ENCODE measurements around the gene KLK10. TPM values are rescaled to one million over a fixed set of nuclear protein-coding genes. Genes with fewer than 3 reads are reported as not detected.

KLK10 gene
- total RNA-seq, 1 experiment from 2014 or later = 28.0 TPM

DNA sequence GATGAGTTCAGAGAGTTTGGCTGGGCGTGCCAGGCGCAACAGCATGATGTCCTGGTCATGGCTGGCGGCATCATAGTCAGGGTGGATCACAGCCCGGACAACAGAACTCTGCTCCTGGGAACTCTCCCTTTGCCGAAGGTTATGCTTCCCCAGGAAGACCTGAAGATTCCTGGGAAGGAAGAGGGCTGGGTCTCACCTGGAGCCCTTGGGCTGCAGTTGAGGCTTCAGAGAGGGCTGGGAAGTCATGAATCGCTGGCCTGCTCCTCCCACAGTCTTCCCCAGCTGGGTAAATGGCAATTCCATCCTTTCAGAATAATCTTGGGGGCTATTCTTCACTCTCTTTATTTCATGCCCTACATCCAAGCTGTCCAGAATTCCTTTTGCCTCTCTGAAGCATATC is 56.1 kb downstream of the KLK10 start:
- Histone ChIP-seq H4K20me1 (ENCODE audit: insufficient read depth) (peaks cover 4% of the 10 kb centered on the region; the same call in 1 of the 2 replicates), H3K36me3 (ENCODE audit: low read depth) (peaks cover 49% of the 10 kb centered on the region), H3K4me1 (replicated peaks; ENCODE audit: insufficient read depth) (peaks cover 24% of the 10 kb centered on the region), H3K9me2 (ENCODE audit: insufficient read depth) (no peaks in the 10 kb centered on the region), H3K27ac (no peak overlapping the region), H3K9me3 (ENCODE audit: insufficient read depth, low read depth) (no peaks in the 10 kb centered on the region), H3K79me2 (ENCODE audit: low read depth) (peaks cover 47% of the 10 kb centered on the region), H3K4me3 (no peak overlapping the region), H3K4me2 (no peak overlapping the region), H3F3A (ENCODE audit: insufficient read depth, low read depth) (peaks cover 62% of the 10 kb centered on the region), H3K27me3 (ENCODE audit: insufficient read depth, low read depth) (no peaks in the 10 kb centered on the region), H2AFZ (no peak overlapping the region)
- TF ChIP-seq, protein P1, sequence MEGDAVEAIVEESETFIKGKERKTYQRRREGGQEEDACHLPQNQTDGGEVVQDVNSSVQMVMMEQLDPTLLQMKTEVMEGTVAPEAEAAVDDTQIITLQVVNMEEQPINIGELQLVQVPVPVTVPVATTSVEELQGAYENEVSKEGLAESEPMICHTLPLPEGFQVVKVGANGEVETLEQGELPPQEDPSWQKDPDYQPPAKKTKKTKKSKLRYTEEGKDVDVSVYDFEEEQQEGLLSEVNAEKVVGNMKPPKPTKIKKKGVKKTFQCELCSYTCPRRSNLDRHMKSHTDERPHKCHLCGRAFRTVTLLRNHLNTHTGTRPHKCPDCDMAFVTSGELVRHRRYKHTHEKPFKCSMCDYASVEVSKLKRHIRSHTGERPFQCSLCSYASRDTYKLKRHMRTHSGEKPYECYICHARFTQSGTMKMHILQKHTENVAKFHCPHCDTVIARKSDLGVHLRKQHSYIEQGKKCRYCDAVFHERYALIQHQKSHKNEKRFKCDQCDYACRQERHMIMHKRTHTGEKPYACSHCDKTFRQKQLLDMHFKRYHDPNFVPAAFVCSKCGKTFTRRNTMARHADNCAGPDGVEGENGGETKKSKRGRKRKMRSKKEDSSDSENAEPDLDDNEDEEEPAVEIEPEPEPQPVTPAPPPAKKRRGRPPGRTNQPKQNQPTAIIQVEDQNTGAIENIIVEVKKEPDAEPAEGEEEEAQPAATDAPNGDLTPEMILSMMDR (conservative IDR thresholded peaks at IDR 0.05) = no peak
- TF ChIP-seq EZH2 (IDR thresholded peaks at IDR 0.05; ENCODE audit: low read depth) = no peak
- DNase-seq = no peak
- ChIA-PET CTCF (no interaction called here), POLR2A (ENCODE audit: unreplicated experiment) (no interaction called here)
- BruUV-seq (replicated peaks) = no TSS peak
- intact Hi-C loops (cut with micrococcal nuclease; ENCODE audit: unreplicated experiment) = no loop called here

Other genes starting within 250 kb of the KLK10 start
- gene GPR32, start 249.2 kb downstream of the KLK10 start, total RNA-seq (2021) = not detected in 2 replicates
- gene ACP4, start 229.3 kb downstream of the KLK10 start, total RNA-seq (2021) = not detected in 2 replicates
- not detected in 2 replicates for gene KLK1, start 195.9 kb downstream of the KLK10 start, total RNA-seq (2021)
- not detected in 2 replicates for gene KLK15, start 186.1 kb downstream of the KLK10 start, total RNA-seq (2021)
- gene KLK3, start 164.8 kb downstream of the KLK10 start, total RNA-seq (2021) = not detected in 2 replicates
- gene KLK2, start 146.3 kb downstream of the KLK10 start, total RNA-seq (2021) = not detected in 2 replicates
- gene KLK4, start 108.3 kb downstream of the KLK10 start, total RNA-seq (2021) = not detected in 2 replicates
- gene KLK5, start 66.7 kb downstream of the KLK10 start, total RNA-seq (2021) = 405 and 412 TPM in 2 replicates
- 490 and 581 TPM in 2 replicates for gene KLK6, start 50.1 kb downstream of the KLK10 start, total RNA-seq (2021)
- gene KLK7, start 35.8 kb downstream of the KLK10 start, total RNA-seq (2021) = 98.1 and 138 TPM in 2 replicates
- gene KLK8, start 18.1 kb downstream of the KLK10 start, total RNA-seq (2021) = 120 and 128 TPM in 2 replicates
- gene KLK11, start 6.9 kb upstream of the KLK10 start, total RNA-seq (2021) = 1.5 and 1.6 TPM in 2 replicates
- not detected in 2 replicates for gene KLK12, start 15.3 kb upstream of the KLK10 start, total RNA-seq (2021)
- gene KLK13, start 45.4 kb upstream of the KLK10 start, total RNA-seq (2021) = not detected in 2 replicates
- gene KLK14, start 63.2 kb upstream of the KLK10 start, total RNA-seq (2021) = 0.35 and 0.57 TPM in 2 replicates
- gene CTU1, start 88.7 kb upstream of the KLK10 start, total RNA-seq (2021) = 7.2 and 12.6 TPM in 2 replicates
- not detected in 2 replicates for gene SIGLEC9, start 105.2 kb upstream of the KLK10 start, total RNA-seq (2021)
- gene SIGLEC7, start 122.6 kb upstream of the KLK10 start, total RNA-seq (2021) = not detected in 2 replicates
- gene CD33, start 205.4 kb upstream of the KLK10 start, total RNA-seq (2021) = not detected in 2 replicates
- not detected in 2 replicates for gene SIGLECL1, start 231.4 kb upstream of the KLK10 start, total RNA-seq (2021)

Measured in PC-9 (cell line).